ENCODE measurements around the gene TDRD12.
"Not testable (repeated sequence)": the region's sequence is repeated elsewhere in the genome, so short reads cannot be mapped to it uniquely, and the experiment has no call there.

TDRD12 gene

DNA sequence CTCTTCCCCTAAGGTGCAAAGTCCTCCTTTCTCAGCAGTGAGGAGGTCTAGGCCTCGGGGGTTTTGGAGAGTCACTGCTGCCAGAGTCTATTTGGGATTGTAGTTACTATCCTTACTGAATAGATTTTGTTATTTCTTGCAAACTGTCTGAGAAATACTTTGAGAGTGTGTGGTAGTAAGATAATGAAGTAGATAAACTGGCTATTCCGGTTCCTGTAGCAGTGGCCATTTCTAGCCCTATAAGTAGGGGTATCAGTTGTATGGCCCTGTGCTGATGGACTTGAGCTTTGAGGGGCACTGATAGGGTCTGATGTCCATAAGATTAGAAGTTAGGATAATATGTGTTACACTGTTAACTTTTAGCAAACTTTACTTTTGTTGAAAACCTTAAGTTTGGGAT, 25.3 kb upstream of the TDRD12 start:
- DNase-seq = not testable (repeated sequence)

DNA sequence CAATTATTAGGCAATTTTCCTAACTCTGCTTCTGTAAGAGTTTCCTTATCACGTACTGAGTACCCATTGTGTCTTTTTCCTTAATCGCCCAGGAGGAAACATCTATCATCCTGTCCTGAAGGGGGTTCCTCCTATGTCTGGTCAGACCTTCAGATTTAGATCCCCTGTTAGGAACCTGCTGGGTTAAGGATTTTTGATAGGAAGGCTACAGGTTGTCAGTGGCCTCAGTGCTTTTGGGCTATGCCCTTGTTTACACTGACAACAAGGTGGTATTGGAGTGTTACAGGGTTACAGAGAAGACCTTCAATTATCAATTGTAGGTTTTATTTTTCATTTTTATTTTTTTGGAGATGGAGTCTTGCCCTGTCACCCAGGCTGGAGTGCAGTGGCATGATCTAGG, 24.7 kb upstream of the TDRD12 start:
- DNase-seq = not testable (repeated sequence)

DNA sequence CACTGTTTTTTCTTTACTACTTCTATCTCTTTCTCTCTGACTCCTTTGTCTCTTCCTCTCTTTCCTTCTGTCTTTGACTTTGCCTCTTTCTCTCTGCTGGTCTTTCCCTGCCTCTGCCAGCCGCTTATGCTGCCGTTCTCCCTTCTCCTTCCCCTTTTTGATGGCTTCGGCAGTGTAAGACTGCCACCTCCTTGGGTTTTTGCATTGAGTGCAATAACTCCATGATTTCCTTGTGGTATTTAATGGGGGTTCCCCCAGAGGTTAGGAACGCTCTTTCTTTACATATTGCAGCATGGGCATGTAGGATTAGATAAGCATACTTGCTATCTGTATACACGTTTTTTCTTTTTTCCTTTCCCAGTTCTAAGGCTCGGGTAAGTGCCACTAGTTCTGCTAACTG, 24.1 kb upstream of the TDRD12 start:
- not testable (repeated sequence) for DNase-seq

DNA sequence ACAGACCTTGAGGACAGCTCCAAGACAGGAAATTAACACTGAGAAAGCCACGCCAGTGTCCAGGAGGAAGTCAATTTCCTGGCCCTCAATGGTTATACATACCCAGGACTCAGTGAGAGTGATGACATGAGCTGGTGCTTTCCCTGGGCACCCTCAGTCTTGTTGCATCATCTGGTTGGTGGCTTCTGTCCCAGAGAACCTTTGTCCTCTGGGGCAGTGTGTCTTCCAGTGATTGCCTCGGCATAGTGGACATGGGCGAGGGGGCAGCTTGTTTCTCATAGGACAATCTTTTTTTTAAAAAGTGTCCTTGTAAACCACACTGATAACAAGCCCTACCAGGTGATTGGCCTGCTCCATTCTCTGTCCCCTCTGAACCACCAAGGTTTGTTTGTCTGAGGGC, 22.8 kb upstream of the TDRD12 start:
- DNase-seq = not testable (repeated sequence)

DNA sequence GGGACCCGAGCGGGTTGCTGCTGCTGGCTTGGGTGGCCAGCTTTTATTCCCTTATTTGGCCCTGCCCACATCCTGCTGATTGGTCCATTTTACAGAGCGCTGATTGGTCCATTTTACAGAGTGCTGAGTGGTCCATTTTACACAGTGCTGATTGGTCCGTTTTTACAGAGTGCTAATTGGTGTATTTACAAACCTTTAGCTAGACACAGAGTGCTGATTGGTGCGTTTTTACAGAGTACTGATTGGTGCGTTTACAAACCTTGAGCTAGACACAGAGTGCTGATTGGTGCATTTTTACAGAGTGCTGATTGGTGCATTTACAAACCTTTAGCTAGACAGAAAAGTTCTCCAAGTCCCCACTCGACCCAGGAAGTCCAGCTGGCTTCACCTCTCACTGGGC, 19.4 kb upstream of the TDRD12 start:
- not testable (repeated sequence) for DNase-seq

DNA sequence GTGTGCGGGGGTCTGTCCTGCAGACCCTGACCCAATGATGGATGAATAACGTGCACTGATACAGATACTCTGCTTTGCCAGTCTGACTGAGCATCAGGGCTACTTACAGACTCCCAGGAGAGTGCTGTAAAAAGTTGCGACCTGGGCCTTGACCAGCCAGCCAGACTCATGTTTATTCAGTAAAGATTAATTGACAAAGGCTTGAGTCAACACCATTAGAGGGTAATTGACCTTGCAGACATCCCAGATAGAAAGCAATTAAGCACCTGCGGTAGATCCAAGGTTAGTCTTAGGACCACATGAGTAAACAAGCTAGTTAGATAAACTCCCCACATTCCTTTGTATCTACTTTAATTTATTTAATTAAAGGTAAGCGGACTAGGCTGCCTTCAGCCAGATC, 17.6 kb upstream of the TDRD12 start:
- DNase-seq = no peak

DNA sequence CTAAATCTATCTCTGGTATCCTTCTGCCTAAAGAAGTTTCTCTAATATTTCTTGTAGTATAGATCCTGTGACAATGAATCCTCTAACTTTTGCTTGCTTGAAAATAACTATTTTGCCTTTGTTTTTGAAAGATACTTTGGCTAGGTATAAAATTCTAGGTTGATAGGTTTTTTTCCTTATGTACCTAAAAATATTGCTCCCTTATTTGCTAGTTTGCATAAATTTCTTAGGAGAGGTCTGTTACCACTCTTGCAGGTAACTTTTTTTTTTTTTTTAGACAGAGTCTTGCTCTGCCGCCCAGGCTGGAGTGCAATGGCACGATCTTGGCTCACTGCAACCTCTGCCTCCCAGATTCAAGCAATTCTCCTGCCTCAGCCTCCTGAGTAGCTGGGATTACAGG, 15.6 kb upstream of the TDRD12 start:
- DNase-seq = not testable (repeated sequence)

DNA sequence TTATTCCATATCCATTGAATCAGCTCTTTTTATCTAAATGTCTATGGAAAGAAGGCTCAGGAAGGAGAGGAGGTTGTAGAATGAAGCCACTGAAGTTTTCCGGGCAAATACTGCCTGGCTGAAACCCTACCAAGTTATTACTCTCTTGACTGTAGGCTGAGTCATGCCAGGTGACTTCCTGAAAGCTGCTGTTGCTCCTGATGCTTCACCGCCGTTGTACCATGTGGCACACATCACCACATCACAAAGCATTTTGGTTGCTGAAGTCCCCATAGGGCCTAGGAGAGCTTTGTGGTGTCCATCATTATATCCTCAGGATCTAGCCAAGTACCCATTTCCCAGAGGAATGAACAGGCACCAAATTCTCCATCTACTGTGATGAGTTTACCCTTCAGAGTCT, 11.1 kb upstream of the TDRD12 start:
- DNase-seq = peak; percentile 68

DNA sequence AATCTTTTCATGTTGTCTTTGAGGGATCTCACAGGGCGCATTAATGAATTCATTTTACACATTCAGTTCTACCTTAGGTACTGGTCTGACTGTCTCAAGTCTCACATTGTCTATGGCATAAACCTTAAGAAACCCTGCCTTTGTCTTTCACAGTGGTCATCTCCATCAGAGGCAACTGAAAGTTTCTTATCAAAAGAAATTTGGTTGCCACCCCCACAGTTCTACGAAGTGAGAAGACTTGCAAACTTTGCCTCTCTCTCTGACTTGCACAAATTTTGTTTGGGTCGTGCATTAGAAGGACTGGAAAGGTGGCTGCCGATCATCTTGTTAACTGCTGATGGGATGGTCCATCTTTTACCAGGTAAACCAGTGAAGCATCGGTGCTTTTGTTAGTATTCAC, 10.5 kb upstream of the TDRD12 start:
- DNase-seq = no peak

DNA sequence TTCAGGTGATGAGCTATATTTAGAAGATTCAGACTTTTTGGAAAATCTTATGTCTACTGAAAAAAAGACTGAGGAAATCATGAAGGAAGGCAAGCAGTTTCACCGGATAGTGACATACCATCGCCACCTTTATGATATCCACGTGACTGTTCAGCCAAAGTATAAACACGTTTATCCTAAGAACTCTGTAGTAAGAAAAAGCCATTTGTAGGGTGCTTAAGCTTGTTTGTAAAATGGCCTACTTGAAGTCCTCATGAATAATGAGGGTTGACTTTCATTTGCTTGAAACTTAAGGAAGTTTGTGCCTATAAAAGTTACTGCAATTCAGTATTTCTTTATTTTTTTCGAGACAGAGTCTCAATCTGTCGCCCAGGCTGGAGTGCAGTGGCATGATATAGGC, 7.8 kb upstream of the TDRD12 start:
- no peak for DNase-seq

DNA sequence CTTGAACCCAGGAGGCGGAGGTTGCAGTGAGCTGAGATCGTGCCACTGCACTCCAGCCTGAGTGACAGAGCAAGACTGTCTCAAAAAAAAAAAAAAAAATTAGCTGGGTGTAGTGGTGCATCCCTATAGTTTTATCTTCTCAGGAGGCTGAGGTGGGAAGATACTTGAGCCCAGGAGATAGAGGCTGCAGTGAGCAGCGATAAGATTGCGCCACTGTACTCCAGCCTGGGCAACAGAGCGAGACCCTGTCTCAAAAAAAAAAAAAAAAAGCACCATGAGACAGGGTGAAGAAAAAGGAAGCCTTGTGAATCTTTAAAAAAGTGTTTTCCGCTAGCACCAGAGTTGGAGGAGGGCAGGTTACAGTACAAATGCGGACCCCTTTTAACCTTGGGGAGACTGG, 3.4 kb upstream of the TDRD12 start:
- DNase-seq = not testable (repeated sequence)

DNA sequence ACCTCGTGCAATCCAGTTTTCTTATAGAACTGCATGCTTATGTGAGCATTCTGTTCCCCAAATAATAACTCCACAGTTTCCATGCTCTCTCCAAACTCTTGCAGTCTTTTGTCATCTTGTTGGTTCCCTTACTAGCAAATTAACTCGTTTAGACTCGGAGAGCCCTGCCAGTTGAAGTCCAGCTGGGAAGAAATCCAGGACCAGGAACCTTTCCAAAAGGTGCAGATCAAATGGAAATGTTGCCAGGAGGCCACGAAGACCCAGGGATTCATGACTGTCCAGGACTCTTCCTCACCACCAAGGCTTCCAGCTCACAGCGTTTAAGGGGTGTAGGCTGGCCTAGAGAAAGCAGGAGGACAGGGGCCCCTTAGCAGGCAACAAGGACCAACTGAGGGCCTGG, 2.1 kb upstream of the TDRD12 start:
- DNase-seq = no peak

DNA sequence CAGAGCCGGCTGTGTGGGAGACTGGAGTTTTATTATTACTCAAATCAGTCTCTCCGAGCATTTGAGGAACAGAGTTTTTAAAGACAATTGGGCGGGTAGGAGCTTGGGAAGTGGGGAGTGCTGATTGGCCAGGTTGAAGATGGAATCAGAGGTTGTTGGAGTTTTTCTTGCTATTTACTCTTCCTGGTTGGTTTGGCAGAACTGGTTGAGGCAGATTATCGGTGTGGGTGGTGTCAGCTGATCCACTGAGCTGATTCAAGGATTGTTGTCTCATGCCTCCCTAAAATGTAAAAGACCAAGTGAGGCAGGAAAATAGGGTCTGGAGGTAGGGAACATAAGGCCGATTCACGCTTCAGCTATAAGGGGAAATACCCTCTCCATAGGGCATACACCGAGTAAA, 1.3 kb upstream of the TDRD12 start:
- DNase-seq = no peak

DNA sequence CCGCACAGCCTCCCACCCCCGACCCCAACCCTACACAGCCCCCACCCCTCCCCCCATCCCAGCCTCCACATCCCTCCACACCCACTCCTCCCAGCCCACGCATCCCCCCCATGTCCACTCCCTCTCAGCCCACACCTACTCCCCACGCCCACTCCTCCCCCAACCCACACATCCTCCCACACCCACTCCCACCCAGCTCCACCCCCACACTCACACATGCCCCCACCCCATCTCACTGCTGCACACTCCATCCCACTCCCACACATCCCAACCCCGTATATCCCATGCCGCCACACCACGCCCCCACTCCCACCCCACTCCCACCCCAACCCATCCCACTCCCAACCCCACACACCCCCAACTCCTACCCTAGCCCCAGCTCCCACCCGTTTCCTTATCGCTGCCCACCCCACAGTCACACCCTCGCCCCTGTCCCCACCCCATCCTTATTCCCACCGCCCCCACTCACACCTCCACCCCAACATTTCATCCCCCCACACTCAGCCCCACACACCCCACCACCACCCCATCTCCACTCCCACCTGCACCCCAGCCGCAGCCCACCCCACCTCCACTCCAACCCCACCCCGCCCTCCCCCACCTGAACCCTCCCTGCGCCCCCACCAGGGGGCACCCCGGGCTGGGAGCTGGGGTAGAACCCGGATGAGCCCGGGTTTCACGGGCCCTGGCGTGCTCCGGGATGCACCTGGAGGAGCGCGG, 809 bp downstream of the TDRD12 start:
- DNase-seq = no peak

DNA sequence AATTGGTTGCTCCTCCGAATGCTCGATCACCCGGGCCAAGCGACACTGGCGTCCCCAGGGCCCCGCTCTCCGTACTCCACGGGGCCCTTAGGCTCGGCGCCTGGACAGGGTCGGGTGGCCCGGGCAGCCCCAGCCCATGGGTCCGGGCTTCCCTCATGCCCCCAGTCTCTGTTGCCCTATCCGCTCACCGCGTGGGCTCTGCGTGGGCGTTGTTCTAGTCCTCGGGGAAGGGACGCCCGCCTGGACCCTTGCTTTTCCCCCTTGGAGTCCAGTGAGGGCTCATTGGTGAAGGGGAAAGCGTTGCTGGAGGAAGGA, 1.3 kb downstream of the TDRD12 start:
- DNase-seq = no peak

DNA sequence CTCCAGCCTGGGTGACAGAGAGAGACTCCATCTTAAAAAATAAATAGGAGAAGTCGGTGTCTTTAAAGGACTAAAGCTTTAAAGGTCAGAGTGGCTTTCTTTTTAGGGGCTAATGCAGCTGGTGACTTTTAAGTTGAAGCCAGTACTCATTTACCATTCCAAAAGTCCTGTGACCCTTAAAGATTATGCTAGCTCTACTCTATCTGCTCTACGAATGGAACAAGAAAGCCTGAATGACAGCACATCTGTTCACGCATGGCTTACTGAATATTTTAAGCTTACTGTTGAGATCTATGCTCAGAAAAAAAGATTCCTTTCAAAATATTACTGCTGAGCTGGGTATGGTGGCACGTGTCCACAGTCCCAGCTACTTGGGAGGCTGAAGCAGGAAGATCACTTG, 16.4 kb downstream of the TDRD12 start:
- DNase-seq = no peak

DNA sequence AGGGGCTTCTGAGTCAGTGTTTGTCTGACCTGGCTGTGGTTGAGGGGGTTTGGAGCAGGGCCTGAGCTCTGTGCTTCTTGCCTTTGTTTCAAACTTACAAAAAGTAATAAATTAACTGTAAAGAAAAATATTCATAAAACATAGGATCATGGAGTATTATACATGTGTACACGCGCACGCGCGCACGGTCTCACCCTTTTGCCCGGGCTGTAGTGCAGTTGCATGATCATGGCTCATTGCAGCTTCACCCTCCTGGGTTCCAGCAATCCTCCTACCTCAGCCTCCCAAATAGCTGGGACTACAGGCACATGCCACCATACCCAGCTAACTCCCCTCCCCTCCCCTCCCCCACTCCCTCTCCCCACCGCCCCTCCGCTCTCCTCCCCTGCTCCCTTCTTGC, 23.5 kb downstream of the TDRD12 start:
- no peak for DNase-seq

DNA sequence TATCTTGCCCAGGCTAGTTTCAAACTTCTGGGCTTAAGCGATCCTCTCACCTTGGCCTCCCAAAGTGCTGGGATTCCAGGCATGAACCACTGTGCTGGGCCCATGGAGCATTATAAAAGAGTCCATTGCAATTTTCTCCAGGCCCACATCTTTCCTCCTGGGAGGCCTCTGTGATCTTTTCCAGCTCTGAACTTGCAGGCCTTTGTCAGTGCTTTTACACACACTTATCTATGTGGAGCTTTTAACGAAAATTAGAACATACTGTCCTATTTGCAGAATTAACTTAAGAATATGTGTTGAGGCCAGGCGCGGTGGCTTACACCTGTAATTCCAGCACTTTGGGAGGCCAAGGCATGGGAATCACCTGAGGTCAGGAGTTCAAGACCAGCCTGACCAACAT, 23.9 kb downstream of the TDRD12 start:
- no peak for DNase-seq

DNA sequence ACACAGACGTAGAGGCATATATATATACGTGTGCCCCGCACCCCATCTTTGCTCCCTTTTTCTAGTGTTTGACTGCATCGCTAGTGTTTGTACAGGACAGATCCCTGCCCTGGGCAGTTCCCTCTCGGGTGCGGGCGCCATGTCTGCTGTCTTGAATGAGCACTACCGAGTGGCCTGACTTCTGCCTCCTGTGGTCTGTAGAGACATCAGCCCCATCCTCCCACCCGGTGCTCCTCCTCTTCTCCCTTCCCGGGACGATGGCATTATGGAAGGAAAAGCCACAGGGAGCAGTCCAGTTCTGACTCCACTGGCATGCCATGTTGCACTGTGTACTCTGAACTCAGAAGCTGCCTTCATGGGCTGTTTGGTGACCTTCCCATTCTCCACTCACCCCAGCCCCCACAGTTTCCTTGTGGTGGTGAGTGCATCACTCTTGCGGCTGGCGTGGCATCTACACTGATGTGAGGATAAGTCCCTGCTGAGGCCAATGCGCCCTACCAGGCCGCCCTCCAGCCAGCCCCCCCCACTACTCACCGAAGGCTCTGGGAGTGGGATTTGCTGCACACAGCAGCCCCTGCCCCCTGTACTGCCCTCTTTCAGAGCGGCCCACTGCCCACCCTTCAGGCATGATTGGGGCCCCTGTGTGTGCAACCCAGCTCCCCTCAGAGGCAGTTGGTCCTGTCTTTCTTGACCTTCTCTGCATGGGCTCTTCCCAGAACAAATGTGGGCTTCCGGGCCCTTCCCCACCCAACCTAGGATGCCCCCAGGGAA, 25.2 kb downstream of the TDRD12 start:
- DNase-seq = no peak

DNA sequence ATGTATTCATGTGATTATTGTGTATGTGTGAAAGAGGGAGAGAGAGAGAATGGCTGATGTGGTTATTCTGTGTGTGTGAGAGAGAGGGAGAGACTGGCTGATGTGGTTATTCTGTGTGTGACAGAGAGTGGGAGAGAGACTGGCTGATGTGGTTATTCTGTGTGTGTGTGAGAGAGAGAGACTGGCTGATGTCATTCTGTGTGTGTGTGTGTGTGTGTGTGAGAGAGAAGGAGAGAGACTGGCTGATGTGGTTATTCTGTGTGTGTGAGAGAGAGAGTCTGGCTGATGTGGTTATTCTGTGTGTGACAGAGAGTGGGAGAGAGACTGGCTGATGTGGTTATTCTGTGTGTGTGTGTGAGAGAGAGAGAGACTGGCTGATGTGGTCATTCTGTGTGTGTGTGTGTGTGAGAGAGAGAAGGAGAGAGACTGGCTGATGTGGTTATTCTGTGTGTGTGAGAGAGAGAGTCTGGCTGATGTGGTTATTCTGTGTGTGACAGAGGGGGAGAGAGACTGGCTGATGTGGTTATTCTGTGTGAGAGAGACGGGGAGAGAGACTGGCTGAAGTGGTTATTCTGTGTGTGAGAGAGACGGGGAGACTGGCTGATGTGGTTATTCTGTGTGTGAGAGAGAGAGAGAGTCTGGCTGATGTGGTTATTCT, 26.2 kb downstream of the TDRD12 start:
- peak; percentile 64 for DNase-seq

DNA sequence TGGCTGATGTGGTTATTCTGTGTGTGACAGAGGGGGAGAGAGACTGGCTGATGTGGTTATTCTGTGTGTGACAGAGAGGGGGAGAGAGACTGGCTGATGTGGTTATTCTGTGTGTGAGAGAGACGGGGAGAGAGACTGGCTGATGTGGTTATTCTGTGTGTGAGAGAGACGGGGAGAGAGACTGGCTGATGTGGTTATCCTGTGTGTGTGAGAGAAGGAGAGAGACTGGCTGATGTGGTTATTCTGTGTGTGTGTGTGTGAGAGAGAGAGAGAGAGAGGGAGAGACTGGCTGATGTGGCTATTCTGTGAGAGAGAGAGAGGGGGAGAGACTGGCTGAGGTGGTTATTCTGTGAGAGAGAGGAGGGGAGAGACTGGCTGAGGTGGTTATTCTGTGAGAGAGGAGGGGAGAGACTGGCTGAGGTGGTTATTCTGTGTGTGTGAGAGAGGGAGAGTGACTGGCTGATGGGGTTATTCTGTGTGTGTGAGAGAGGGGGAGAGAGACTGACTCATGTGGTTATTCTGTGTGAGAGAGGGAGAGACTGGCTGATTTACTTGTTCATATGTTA, 27.1 kb downstream of the TDRD12 start:
- peak; percentile 71 for DNase-seq

DNA sequence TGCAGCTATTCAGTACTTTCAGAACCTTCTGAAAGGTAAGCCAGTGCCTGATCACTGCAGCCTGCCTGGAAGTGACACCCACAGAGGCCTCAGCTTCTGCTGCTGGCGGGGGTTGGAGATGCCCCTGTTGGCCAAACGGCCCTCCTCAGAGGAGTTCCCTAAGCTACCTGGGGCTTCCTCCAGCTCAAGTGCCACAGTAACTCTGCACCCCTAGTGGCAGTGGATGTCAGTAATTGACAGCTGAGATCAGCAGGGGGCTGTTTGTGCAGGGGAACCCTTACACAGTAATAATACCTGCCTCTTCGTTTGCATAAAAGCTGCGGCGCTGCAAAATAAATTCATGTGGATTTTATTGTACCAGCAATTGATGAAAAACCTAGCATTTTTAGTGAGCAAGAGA, 28.9 kb downstream of the TDRD12 start:
- DNase-seq = no peak

DNA sequence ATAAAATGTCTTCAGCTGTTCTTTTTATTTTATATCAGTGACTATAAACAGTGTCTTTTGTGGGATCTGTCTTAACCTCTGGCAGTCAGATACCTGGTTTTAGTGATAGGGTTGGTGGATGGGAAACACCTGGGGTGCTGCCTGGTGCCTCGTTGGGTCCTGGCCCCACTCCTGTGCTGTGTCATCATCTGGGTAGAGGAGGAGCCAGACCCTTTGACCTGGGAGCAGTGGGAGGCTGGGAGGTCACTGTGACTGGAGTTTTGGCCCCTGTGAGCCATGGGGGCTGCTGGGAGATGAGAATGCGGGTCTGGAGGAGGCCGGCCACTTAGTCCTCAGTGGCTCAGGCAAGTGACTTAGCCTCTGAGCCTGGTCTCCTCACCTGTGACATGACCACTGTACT, 29.4 kb downstream of the TDRD12 start:
- no peak for DNase-seq

DNA sequence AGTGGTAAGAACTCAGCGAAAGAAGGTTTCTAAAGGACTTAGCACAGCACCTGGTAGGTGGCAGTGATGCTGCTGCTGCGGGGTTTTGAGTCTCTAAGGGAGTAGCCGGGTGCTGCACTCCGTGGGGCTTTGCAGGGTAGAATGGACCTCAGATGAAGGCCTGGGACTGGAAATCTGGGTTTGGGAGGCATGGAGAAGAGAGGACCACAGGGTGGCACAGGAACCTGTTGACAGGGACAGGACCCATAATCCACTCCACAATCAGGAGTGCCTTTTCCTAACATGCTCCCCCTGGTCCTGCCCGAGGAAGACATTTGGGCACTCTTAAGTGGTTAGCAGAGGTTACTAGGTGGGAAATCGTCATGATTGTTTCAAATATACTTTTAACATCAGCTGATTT, 29.8 kb downstream of the TDRD12 start:
- DNase-seq = no peak
